HG02852 (cell line): ENCODE measurements around the gene NEBL.

Experiments used
- ATAC-seq: cut with Tn5 transposase; IDR thresholded peaks from one replicate; pipeline ENCODE4 v1.9.1; 2021; ENCODE audit warnings: mild to moderate bottlenecking, moderate library complexity; ENCODE audit not compliant: unreplicated experiment

NEBL gene

GRCh38 chr10:20908391-20908790 lies 11.3 kb upstream of the NEBL start:
- ATAC-seq, result no peak

- ATAC-seq, result no peak
Measured at GRCh38 chr10:20903635-20904390, 6.7 kb upstream of the NEBL start.

- no peak for ATAC-seq
Measured at GRCh38 chr10:20901110-20901509, 4.0 kb upstream of the NEBL start.

- no peak for ATAC-seq
Measured at GRCh38 chr10:20898866-20899535, 1.9 kb upstream of the NEBL start.

- ATAC-seq, result no peak
Measured at GRCh38 chr10:20893297-20893696, 3.8 kb downstream of the NEBL start.

- no peak for ATAC-seq
Measured at GRCh38 chr10:20892796-20893195, 4.3 kb downstream of the NEBL start.

- ATAC-seq, result no peak
Measured at GRCh38 chr10:20892011-20892585, 5.0 kb downstream of the NEBL start.

GRCh38 chr10:20891338-20891714 lies 5.8 kb downstream of the NEBL start:
- ATAC-seq, result no peak

- ATAC-seq, result no peak
Measured at GRCh38 chr10:20890491-20891337, 6.4 kb downstream of the NEBL start.

- ATAC-seq, result no peak
Measured at GRCh38 chr10:20890009-20890408, 7.1 kb downstream of the NEBL start.

GRCh38 chr10:20888620-20889330 lies 8.3 kb downstream of the NEBL start:
- no peak for ATAC-seq

GRCh38 chr10:20887706-20888555 lies 9.2 kb downstream of the NEBL start:
- no peak for ATAC-seq

GRCh38 chr10:20885678-20886077 lies 11.4 kb downstream of the NEBL start:
- no peak for ATAC-seq

GRCh38 chr10:20883552-20883951 lies 13.6 kb downstream of the NEBL start:
- no peak for ATAC-seq

GRCh38 chr10:20882091-20882490 lies 15.0 kb downstream of the NEBL start:
- ATAC-seq, result no peak

- no peak for ATAC-seq
Measured at GRCh38 chr10:20879136-20879535, 18.0 kb downstream of the NEBL start.

GRCh38 chr10:20877986-20878983 lies 18.8 kb downstream of the NEBL start:
- ATAC-seq, result no peak

GRCh38 chr10:20877554-20877953 lies 19.6 kb downstream of the NEBL start:
- ATAC-seq, result no peak

GRCh38 chr10:20874261-20874660 lies 22.9 kb downstream of the NEBL start:
- no peak for ATAC-seq
